Fibroblast of lung (primary cell): ENCODE data around the gene NPNT. TPM values are rescaled to one million over a fixed set of nuclear protein-coding genes. Genes with fewer than 3 reads are reported as not detected.

ENCODE experiments used
- DNase-seq, 2 donors: peaks; one replicate each; pipeline versions ENCODE4 v3.0.0 to v3.0.0-alpha.2; 2010; ENCODE audit warnings: low read depth in 2 of 2
- H2AFZ ChIP-seq: 2 replicates; pipeline ENCODE4 v1.5.1; 2012; ENCODE audit warnings: low read length, control low read depth, inconsistent platforms
- H3K27ac ChIP-seq: 2 replicates; pipeline ENCODE4 v1.5.1; 2011; ENCODE audit warnings: low read length, control low read depth; ENCODE audit not compliant: insufficient read depth
- H3K27me3 ChIP-seq: 2 replicates; pipeline ENCODE4 v1.5.1; 2011; ENCODE audit warnings: mild to moderate bottlenecking, low read length; ENCODE audit not compliant: control insufficient read depth, insufficient read depth
- H3K36me3 ChIP-seq: 2 replicates; pipeline ENCODE4 v1.5.1; 2011; ENCODE audit warnings: low read length; ENCODE audit not compliant: control insufficient read depth, insufficient read depth
- H3K4me1 ChIP-seq: 2 replicates; pipeline ENCODE4 v1.5.1; 2011; ENCODE audit warnings: low read length; ENCODE audit not compliant: control insufficient read depth, insufficient read depth; ENCODE audit errors: extremely low read depth
- H3K4me2 ChIP-seq: 2 replicates; pipeline ENCODE4 v1.5.1; 2011; ENCODE audit warnings: low read length, control low read depth; ENCODE audit not compliant: insufficient read depth; ENCODE audit errors: extremely low read depth
- H3K4me3 ChIP-seq, 4 experiments: fragments of 200-600 bp in 1 of 4; sonication (generic) in 1 of 4; replicated peaks in 1 of 4; 2 replicates each; pipeline ENCODE4 v1.5.1; 2011 to 2016; ENCODE audit warnings: low read length in 4 of 4, low read depth in 3 of 4, mild to moderate bottlenecking in 3 of 4, control low read depth in 2 of 4, inconsistent platforms in 1 of 4, mixed read lengths in 1 of 4; ENCODE audit not compliant: insufficient read depth in 1 of 4; ENCODE audit errors: control extremely low read depth in 1 of 4
- H3K79me2 ChIP-seq: 2 replicates; pipeline ENCODE4 v1.5.1; 2012; ENCODE audit warnings: mild to moderate bottlenecking, low read length, inconsistent platforms; ENCODE audit not compliant: control insufficient read depth, insufficient read depth
- H3K9ac ChIP-seq: 2 replicates; pipeline ENCODE4 v1.5.1; 2011; ENCODE audit warnings: mild to moderate bottlenecking, low read length, control low read depth; ENCODE audit not compliant: insufficient read depth
- H3K9me3 ChIP-seq: 2 replicates; pipeline ENCODE4 v1.5.1; 2012; ENCODE audit warnings: low read depth, low read length; ENCODE audit not compliant: control insufficient read depth, insufficient read depth
- H4K20me1 ChIP-seq: 2 replicates; pipeline ENCODE4 v1.5.1; 2011; ENCODE audit warnings: low read length; ENCODE audit not compliant: control insufficient read depth, insufficient read depth; ENCODE audit errors: extremely low read depth
- EZH2 ChIP-seq: IDR thresholded peaks from 2 replicates; pipeline ENCODE4 v1.5.1; 2012; ENCODE audit warnings: low read length, control low read depth, mild to moderate bottlenecking; ENCODE audit errors: missing control alignments
- polyA plus RNA-seq, 2 donors: library from polyadenylated mRNA; depleted of rRNA in 1 of 2; stranded (reverse) in 1 of 2; unstranded in 1 of 2; fragments of >200 nt; gene quantifications; 2 replicates each; pipeline ENCODE4 v1.2.1, GENCODE V29; 2011 to 2012; ENCODE audit warnings: missing spikeins in 1 of 2
- total RNA-seq: library from RNA; depleted of rRNA; stranded (reverse); fragments of >200 nt; gene quantifications from 2 replicates; pipeline ENCODE4 v1.2.1, GENCODE V29; 2014
- TF ChIP-seq, protein P1 (sequence below), 2 donors: IDR thresholded peaks in 1 of 2; conservative IDR thresholded peaks in 1 of 2; 1 replicate in 1 of 2; 2 replicates in 1 of 2; pipeline ENCODE4 v1.5.1; 2011 to 2012; ENCODE audit warnings: low read length in 2 of 2, control low read depth in 1 of 2, inconsistent platforms in 1 of 2, low read depth in 1 of 2, mild to moderate bottlenecking in 1 of 2

Gene NPNT
- total and polyA plus RNA-seq, 2 donors (not counting 1 experiment from before 2014, with no cell fraction given): 0.02 to 5.9 TPM

DNA sequence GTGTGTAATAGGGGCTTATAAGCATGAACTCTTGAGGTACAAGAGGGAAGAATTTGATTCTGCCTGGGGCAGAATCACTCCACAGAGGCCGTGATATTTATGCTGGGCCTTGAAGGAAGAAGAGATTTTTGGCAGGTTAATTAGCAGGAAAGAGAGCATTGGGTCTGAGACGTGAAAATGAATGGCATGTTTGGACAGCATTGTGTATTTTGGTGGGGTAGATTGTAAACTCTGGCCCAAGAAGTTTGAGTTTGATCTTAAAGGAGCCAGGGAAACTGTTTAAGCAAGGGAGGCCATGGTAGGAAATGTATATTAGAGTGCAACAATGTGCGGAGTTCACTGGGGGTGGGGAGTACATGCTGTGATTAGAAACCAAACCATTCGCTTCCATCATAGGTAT lies 62.4 kb downstream of the NPNT start:
- Histone ChIP-seq H4K20me1 (no peaks in the 10 kb centered on the region), H3K79me2 (no peaks in the 10 kb centered on the region), H3K27ac (no peak overlapping the region), H3K4me2 (no peak overlapping the region), H3K4me1 (no peaks in the 10 kb centered on the region), H3K9ac (no peak overlapping the region), H3K9me3 (no peaks in the 10 kb centered on the region), H2AFZ (no peak overlapping the region), H3K36me3 (no peaks in the 10 kb centered on the region), H3K4me3 (no peak overlapping the region), H3K27me3 (no peaks in the 10 kb centered on the region)
- TF ChIP-seq, protein P1, sequence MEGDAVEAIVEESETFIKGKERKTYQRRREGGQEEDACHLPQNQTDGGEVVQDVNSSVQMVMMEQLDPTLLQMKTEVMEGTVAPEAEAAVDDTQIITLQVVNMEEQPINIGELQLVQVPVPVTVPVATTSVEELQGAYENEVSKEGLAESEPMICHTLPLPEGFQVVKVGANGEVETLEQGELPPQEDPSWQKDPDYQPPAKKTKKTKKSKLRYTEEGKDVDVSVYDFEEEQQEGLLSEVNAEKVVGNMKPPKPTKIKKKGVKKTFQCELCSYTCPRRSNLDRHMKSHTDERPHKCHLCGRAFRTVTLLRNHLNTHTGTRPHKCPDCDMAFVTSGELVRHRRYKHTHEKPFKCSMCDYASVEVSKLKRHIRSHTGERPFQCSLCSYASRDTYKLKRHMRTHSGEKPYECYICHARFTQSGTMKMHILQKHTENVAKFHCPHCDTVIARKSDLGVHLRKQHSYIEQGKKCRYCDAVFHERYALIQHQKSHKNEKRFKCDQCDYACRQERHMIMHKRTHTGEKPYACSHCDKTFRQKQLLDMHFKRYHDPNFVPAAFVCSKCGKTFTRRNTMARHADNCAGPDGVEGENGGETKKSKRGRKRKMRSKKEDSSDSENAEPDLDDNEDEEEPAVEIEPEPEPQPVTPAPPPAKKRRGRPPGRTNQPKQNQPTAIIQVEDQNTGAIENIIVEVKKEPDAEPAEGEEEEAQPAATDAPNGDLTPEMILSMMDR (conservative IDR thresholded peaks at IDR 0.05 in 1 of 2, IDR thresholded peaks at IDR 0.05 in 1 of 2; ENCODE audit: low read depth in 1 of 2, low read length in 2 of 2): no peak
- no peak for TF ChIP-seq EZH2
- no peak for DNase-seq

DNA sequence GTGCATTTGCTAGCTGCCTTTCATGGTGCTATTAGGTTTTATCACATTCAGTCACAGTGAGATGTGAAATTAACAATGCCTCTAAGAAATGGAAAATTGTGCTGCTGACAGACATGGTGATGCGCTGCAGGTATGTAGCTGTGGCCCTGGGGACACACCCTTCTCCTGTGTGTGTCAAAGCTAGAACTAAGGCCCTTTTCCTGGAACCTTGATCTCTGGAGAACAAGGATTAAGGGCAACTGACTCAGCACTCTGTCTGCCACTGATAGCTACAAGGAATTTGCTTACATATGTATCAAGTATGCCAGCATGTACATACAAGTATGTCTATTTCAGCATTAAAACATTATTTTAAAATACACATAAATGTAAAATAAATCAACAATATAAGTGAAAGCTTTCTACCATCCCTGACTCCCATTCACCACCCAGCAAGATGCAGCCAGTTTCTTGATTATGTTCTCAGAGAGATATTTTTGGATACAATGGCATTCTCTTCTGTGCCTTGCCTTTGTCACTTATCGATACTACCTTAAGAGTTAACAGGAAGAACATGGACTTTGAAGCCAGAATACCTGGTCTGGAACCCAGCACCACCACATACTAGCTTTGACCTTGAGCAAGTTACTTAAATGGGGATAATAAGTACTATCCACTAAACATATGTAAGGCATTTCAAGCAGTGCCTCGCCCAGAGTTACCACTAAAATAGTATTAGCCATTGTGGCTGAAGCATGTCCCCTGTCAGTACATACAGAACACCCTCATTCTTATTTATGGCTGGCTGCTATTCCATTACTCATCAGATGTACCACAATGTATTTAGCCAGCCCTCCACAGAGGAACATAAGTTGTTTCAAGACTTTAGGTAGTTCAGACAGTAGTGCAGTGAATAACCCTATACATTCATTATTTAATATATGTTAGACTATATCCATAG lies 68.5 kb downstream of the NPNT start:
- H3K27ac ChIP-seq: no peak overlapping the region
- no peak overlapping the region for H3K4me3 ChIP-seq
- H3K9ac ChIP-seq: no peak overlapping the region
- no peaks in the 10 kb centered on the region for H3K4me1 ChIP-seq
- peak in 1 of 2 donors; percentile 5 for DNase-seq
- H3K9me3 ChIP-seq: no peaks in the 10 kb centered on the region
- TF ChIP-seq, protein P1 (conservative IDR thresholded peaks at IDR 0.05 in 1 of 2, IDR thresholded peaks at IDR 0.05 in 1 of 2; ENCODE audit: low read depth in 1 of 2, low read length in 2 of 2): no peak
- TF ChIP-seq EZH2: no peak
- H2AFZ ChIP-seq: no peak overlapping the region
- H3K27me3 ChIP-seq: no peaks in the 10 kb centered on the region
- no peaks in the 10 kb centered on the region for H3K79me2 ChIP-seq
- no peaks in the 10 kb centered on the region for H3K36me3 ChIP-seq
- H4K20me1 ChIP-seq: no peaks in the 10 kb centered on the region
- H3K4me2 ChIP-seq: no peak overlapping the region

DNA sequence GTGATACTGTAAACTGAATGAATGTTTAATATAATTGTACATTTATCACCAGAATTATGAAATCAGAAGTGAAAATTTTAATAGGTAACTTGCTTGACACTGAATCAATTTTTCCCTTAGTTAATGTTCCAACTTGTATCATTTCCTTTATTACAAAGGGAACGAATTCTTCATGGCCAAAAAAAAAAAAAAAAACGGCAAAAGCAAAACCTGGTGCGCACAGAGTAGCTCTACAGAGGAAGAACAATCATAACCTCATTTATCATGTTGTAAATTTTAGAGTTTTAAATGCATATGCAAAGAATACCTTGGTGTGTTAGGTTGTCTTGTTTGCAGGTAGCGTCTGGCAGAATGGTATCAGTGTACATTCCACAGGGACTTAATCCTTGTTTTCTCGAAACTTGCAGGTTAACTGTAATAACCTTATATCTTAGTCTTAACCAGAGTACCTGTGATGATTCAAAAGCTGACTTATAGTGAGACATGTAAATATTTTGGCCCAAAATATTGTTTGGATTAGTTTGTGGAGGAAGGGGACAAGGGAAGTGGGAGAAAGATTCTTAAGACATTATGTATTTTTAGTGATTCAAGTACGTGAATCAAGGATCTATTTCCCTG lies 70.0 kb downstream of the NPNT start:
- Histone ChIP-seq H3K9me3 (no peaks in the 10 kb centered on the region), H3K4me1 (no peaks in the 10 kb centered on the region), H2AFZ (no peak overlapping the region), H3K9ac (no peak overlapping the region), H3K79me2 (no peaks in the 10 kb centered on the region), H3K27me3 (no peaks in the 10 kb centered on the region), H4K20me1 (no peaks in the 10 kb centered on the region), H3K4me2 (no peak overlapping the region), H3K4me3 (no peak overlapping the region), H3K36me3 (no peaks in the 10 kb centered on the region), H3K27ac (no peak overlapping the region)
- DNase-seq: no peak
- TF ChIP-seq, protein P1 (conservative IDR thresholded peaks at IDR 0.05 in 1 of 2, IDR thresholded peaks at IDR 0.05 in 1 of 2; ENCODE audit: low read depth in 1 of 2, low read length in 2 of 2): no peak
- no peak for TF ChIP-seq EZH2
